GM23248 (cell line): ENCODE data around the gene HDGFL3.
"Not testable (repeated sequence)": the region's sequence is repeated elsewhere in the genome, so short reads cannot be mapped to it uniquely, and the experiment has no call there.

Experiments used
- EZH2 ChIP-seq: fragments of 200-600 bp; sonication (generic); IDR thresholded peaks from 2 replicates; pipeline ENCODE4 v1.6.1; 2018; ENCODE audit warnings: antibody characterized with exemption, mild to moderate bottlenecking; ENCODE audit not compliant: insufficient read depth, poor library complexity, severe bottlenecking
- EZH2phosphoT487 ChIP-seq: fragments of 200-600 bp; sonication (generic); IDR thresholded peaks from 2 replicates; pipeline ENCODE4 v1.6.1; 2018; ENCODE audit warnings: antibody characterized with exemption, moderate library complexity, mild to moderate bottlenecking, low read depth; ENCODE audit not compliant: insufficient read depth

- not testable (repeated sequence) for TF ChIP-seq EZH2, EZH2phosphoT487
Observed at GRCh38 chr15:83085864-83086552, 121.6 kb downstream of the HDGFL3 start.
